ENCODE measurements around the gene LIPF. TPM values are rescaled to one million over a fixed set of nuclear protein-coding genes. Genes with fewer than 3 reads are reported as not detected.
A peak's percentile ranks its signal among the peaks of the same experiment; 100 is the strongest.
"Not testable (repeated sequence)": the region's sequence is repeated elsewhere in the genome, so short reads cannot be mapped to it uniquely, and the experiment has no call there.

Gene LIPF, protein sequence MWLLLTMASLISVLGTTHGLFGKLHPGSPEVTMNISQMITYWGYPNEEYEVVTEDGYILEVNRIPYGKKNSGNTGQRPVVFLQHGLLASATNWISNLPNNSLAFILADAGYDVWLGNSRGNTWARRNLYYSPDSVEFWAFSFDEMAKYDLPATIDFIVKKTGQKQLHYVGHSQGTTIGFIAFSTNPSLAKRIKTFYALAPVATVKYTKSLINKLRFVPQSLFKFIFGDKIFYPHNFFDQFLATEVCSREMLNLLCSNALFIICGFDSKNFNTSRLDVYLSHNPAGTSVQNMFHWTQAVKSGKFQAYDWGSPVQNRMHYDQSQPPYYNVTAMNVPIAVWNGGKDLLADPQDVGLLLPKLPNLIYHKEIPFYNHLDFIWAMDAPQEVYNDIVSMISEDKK
- polyA plus RNA-seq (ENCODE audit: insufficient read length in 4 of 4) = under 1 TPM; 0.11 to 0.47 (median 0.43) TPM

DNA sequence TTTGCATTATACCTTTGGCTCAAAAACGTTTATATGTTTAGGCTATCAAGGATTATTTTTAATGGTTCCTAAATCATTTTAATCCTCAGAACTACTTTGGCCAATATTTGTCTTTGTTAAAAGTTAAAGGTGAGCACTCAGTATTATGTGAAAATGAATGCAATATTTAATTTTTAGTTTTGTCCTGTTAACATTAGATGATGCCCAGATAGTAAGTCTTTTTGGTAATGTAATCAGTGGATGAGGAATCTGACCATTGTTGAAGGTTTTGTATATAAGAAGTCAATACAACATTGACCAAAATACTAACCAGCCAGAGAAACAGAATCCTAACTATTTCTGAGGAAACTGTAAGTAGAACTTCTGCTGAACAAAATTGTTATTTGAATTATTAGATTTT lies at the start of gene LIPF:
LIPF (plus strand) TSS at position 301 of the 400 bp plus-strand sequence. CDS start 2,856 bp downstream, outside the sequence.
- no peak for DNase-seq (ENCODE audit: low read depth in 4 of 4, low spot score in 2 of 4)

DNA sequence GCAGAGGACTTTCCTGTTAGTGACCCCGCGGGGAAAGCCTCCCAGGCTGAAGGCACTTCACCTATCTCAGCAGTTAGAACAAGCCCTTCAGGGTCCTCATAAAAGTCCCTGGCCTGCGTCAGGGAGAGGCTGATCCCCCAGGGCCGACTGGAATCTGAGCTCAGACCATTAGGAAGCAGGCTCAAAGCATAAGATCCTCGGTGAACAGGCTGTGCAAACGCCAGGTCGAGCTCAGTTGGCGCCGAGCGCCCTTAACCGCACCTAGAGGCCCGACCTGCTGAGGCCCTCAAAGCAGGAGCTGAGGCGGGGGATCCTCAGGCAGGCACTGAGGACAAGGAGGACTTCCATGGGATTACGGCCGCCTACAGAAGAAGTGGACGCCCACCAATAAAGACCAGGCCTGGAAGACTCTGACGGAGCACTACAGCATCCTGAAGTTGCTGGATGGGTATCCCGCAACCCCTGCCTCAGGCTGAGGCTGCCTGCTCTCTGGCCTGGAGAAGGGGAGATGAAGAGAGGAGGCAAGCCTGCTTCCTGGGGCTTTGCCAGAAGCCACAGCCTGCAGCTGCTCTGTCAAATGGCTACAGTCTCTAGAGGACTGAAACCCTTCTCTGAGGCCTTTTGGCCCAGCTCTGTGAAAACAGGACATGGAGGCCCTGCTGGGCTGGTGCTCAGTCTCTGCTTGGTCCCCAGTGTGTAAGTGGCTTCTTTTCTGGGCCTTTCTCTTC lies 47.8 kb upstream of the LIPF start:
- DNase-seq (ENCODE audit: low read depth in 4 of 4, low spot score in 2 of 4) = no peak

DNA sequence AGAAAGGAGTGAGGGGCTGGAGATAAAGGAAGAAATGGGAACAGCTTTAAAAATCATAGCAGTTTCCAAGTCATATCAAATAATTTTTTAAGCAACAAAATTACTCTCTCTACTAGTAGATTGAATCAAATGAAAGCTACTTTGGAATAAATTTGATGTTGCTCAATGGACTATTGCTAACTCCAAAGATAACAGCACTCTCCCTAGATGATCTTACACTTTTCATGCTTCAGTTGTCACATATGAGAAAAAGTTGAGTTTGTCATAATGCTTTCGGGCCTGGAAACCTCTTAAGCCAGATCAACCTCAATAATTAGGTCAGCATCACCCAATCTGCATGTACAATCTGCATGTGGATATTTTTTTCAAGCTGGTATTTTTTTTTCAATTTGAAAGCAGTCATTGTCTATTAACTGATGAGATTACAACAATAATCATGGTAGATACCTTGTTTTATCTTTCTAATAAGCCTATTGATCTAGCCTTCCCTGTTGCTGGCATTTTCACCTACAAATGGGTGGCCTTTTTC lies 46.4 kb upstream of the LIPF start:
- DNase-seq (ENCODE audit: low read depth in 4 of 4, low spot score in 2 of 4) = no peak

DNA sequence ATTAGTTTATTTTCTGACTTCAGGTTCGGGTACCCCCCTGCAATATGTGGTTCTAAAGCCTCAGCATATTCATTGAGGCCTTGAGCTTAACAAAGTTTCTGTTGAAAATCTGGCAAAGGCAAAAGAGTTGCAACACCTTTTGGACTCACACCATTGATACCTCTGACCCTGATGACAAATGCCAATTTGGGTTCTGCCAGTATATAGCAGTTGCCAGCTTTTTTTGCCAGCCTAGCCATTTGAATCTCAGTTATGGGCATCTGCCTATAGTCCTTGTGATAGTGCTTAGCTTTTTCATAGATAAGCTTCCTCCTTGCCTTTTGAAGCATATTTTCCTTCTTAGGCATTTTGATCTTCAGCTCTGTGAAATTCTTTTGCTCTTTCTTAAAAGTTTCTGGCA lies 45.7 kb upstream of the LIPF start:
- DNase-seq (ENCODE audit: low read depth in 4 of 4, low spot score in 2 of 4) = no peak

DNA sequence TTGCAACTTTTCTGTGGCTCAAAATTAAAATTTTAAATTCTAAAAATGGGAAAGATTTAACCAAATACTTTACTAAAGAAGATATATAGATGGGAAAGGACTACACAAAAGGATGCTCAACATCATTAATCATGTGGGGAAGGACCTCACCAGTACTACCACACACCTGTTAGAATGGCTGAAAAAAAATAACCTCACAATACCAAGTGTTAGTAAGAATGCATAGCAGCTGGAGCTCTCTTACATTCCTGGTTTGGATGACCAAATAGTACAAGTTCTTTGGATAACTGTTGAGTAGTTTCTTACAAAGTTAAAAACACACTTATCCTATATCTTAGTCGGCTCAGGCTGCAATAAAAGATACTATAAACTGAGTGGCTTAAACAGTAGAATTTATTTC lies 43.8 kb upstream of the LIPF start:
- no peak for DNase-seq (ENCODE audit: low read depth in 4 of 4, low spot score in 2 of 4)

DNA sequence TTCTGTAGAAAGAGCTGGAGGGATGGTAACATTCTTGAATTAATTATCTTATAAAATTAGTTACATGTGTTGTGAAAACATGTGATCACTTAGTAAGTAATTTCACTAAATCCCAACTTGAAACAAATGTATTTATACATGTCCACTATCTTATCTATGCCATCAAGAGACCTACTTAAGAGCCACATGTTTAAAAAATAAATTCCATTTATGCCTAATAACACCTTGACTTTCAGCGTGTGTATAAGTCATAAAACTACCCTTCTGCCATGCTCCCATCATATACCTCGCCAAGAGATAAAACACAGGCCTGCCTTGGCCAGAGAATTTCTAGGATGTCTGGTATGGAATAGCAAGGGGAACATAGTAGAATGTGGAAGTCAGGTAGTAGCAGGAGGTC lies 40.4 kb upstream of the LIPF start:
- no peak for DNase-seq (ENCODE audit: low read depth in 4 of 4, low spot score in 2 of 4)

DNA sequence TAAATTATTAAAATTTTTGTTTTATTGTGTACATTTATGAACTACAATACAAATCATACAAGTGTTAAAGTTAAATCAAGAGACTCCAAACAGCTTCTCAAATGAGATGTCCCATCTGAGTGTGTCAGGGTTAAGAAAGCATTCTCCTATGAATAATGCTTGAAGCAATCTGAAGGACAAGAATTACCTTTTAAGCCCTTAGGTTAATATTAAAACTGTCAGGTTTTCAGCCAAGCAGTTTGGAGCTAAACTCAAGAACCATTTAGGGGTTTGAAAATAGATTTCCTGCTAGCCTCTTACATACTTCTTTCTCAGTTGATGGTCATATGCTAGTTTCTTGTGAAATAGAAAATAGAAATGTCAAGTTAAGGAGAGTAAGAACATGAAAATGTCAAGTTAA lies 39.4 kb upstream of the LIPF start:
- no peak for DNase-seq (ENCODE audit: low read depth in 4 of 4, low spot score in 2 of 4)

DNA sequence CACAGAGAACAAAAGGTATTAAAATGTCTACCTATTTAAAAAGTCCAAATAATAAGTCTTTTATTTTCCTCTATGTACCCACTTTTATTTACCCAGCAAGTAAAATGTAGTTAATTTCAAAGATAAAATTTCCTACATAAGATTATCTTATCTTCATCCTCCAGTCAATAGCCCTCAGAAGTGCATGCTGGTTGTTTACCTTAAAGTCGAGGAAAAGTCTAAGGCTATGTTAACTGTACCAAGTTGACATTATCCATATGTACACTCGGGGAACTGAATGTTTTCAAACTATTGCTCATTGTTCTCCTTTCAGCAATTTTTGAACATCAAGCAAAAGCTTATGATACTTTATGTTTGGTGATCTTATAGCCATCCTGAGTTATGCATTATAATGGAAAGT lies 24.1 kb upstream of the LIPF start:
- DNase-seq (ENCODE audit: low read depth in 4 of 4, low spot score in 2 of 4) = no peak

DNA sequence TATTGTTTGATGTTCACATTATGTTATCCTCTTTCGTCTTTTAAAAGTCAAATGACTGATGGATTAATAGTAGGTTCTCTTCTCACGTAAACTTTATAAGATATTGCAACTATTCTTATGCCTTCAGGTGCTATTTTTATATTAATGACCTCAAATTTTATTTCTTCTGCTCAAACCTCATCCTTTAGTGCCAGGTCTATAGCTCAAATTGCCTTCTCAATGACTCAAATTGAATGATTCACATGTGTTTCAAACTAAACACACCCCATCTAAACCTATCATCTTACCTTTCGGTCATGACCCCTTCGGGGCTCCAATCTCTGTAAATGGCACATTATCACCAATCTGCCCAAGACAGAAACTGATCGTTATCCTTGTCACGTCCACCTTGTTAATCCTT lies 22.0 kb upstream of the LIPF start:
- DNase-seq (ENCODE audit: low read depth in 4 of 4, low spot score in 2 of 4) = no peak

DNA sequence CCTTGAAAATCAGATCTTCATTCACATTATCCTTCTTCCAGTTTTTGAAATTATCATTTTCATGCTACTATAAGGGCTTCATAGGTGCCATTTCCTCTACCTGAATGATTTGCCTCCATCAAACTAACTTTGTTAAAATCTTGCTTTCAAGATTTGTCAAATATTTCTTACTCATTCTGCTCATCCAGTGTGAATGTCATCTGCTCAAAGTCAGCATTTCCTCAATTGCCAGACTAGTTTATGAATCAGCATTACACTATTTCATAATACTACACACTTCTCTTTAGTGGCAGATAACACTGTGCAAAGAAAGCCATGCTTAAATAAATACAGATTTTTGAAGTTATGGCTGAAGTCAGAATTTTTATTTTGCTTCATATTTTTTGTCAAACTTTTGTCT lies 21.3 kb upstream of the LIPF start:
- no peak for DNase-seq (ENCODE audit: low read depth in 4 of 4, low spot score in 2 of 4)

DNA sequence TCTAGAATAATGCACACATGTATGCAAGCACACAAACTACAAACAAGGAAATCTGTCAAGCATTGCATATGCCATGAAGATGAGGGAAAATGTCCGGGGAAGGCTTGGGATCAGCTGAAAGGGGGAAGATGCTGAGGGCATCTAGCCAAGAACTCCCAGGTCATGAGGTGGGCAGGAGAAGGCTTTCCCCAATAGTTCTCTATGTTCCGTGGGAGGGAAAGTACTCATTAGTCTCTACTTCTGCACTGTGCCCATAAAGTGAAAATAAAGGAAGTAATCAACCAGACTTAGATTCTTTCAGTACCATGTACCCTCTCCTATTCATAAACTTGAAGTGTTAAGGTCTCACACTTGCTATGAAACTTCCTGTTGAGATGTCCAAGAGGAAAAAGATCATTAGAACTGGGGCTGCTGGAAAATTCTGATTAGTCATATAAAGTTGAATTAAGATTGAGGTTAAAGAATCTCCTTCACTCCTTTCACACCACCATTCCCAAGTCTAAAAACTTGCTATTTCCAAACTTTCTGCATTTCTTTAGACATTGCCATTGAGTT lies 17.1 kb upstream of the LIPF start:
- no peak for DNase-seq (ENCODE audit: low read depth in 4 of 4, low spot score in 2 of 4)

DNA sequence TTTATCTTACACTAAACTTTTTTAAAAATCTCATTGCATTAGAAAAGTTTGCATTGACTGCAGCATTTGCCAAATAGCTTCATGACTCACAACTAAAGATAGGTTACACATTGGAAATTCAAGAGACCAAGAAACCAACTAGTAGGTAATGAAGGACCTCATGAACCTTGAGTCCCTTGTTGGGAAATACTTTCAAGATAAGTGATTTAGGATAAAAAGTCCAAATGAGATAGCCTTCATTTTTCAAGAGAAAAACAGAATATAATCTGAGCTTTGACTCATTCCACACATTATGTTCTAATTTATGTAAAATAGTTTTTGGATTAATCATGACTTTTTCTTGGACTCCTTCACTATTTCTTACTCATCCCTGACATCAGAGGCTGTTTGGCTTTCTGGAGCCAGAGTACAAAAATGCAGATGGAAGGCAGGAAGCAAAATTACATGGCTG lies 13.1 kb upstream of the LIPF start:
- DNase-seq (ENCODE audit: low read depth in 4 of 4, low spot score in 2 of 4) = no peak

DNA sequence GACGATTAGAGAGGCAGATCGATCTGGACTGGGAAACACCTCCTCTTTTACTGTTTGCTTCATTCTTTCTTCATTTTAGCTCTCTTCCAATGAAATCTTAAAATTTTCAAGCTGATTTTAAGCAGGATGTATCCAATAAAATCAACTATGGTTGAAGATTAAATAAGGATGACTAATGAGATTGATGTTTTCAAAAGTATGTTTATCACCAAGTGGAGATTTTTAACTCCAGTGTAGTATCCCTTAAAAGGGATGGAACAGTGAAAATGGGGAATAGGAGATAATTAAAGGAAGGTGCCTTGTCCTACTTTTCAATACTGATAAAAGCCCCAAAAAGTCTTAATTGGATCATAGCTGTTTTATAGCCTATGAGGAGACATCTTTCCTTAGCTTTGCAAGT lies 11.6 kb upstream of the LIPF start:
- no peak for DNase-seq (ENCODE audit: low read depth in 4 of 4, low spot score in 2 of 4)

DNA sequence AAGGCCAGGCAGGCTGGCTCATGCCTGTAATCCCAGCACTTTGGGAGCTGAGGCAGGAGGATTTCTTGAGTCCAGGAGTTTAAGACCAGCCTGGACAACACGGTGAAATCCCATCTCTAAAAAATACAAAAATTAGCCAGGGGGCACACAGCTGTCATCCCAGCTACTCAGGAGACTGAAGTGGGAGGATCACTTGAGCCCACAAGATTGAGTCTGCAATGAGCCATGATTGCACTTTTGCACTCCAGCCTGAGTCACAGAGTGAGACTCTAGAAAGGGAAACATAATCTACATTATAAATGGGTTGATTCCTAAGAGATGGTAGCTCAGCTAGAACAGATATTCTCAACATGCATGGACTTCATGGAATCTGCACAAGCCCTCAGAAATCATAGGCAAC lies 6.3 kb upstream of the LIPF start:
- no peak for DNase-seq (ENCODE audit: low read depth in 4 of 4, low spot score in 2 of 4)

DNA sequence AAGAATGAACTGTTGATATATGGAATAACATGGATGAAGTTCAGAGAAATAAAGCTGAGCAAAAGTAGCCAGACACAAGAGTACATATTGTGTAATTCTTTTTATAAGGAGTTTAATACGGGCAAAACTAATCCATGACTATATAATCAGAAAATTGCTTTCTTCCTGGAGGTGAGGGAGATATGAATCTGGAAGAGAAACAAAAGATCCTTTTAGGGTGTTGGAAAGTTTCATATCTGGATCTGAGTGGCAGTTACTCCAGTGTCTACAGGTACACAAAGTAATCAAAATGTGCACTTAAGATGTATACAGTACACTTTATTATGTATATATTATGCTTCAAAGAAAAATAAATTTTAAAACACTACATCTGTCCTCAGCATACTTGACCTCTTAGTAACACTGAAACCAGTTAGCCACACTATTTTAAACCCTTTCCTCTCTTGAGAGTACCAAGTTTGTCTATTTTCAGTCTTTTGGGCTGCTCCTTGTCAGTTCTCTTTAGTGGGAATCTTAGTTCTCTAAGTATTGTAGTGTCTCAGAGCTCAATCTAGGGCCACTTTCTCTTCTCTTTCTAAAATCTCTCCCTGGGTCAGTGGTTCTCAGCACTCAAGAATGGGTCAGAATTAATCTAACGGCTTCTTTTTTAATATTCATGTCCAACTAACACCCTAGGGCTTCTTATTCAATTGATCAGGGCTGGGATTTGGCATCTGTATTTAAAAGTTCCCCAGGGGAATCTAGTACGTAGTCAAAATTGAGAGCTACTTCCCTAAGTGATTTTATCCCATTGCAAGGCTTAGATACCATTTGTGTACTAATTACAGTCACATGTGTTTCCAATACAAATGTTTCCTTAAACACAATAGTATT lies 4.3 kb upstream of the LIPF start:
- no peak for DNase-seq (ENCODE audit: low read depth in 4 of 4, low spot score in 2 of 4)

DNA sequence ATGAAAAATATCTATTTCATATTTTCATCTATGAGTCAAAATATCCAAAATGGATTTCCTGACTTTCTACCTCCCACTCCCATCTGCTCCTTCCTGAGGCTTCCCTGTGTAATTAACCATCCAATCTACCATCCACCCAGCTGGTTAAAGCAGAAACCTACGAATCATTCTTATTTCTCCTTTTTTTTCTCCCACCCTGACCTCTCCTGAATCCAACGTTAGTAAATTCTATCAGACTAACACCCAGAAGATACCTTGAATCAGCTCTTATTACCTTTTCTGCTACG lies 3.7 kb upstream of the LIPF start:
- no peak for DNase-seq (ENCODE audit: low read depth in 4 of 4, low spot score in 2 of 4)

DNA sequence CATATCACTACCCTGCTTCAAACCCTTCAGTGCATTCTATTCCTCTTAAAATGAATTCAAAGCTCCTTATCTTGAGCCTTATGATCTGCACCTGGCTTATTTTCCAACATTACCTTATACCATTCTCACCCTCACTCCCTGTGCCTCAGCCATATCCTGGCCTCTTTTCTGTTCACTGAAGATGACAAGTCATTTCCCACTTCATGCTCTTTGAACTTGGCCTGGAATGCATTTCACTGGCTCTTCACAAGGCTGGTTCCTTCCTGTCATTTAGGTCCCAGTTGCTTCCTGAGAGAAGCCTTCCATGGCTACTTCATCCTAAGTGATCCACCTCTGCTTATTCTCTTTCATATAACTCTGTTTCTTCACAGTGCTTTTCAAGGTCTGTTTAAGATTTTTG lies 3.2 kb upstream of the LIPF start:
- DNase-seq (ENCODE audit: low read depth in 4 of 4, low spot score in 2 of 4) = peak in 1 of 4 donors; percentile 3

DNA sequence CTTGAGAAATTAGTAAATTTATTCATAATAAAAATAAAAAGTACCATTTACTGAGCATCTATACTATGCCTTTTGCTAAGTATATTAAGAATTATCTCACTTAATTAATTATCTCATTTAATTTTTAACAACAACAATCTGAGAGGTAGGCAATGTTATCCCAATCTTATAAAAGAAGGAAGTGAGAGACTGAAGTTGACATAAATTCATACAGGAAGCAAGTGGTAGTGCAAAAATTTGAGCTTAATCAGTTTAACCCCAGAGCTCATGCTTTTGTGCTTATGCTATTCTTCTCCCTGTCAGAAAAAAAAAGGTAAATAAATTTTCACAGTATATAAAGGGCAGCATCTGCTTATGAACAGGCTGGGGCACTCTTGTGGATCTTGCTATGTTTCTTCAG lies 2.7 kb upstream of the LIPF start:
- DNase-seq (ENCODE audit: low read depth in 4 of 4, low spot score in 2 of 4) = no peak

DNA sequence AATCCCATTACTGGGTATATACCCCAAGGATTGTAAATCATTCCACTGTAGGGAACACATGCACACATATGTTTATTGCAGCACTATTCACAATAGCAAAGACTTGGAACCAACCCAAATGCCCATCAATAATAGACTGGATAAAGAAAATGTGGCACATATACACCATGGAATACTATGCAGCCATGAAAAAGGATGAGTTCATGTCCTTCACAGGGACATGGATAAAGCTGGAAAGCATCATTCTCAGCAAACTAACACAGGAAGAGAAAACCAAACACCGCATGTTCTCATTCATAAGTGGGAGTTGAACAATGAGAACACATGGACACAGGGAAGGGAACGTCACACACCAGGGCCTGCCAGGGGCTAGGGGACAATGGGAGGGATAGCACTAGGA lies 1.1 kb upstream of the LIPF start:
- not testable (repeated sequence) for DNase-seq (ENCODE audit: low read depth in 4 of 4, low spot score in 2 of 4)

DNA sequence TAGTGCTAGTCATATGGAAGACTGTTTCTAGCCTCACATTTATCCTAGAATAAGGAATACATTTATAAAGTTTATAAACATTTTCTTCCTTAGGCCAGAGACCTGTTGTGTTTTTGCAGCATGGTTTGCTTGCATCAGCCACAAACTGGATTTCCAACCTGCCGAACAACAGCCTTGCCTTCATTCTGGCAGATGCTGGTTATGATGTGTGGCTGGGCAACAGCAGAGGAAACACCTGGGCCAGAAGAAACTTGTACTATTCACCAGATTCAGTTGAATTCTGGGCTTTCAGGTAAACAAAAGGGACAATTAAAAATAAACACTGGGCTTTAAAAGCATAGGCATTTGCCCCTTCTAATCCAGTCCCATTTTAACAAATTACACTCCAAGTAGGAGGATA lies 4.2 kb downstream of the LIPF start:
- DNase-seq (ENCODE audit: low read depth in 4 of 4, low spot score in 2 of 4) = no peak

DNA sequence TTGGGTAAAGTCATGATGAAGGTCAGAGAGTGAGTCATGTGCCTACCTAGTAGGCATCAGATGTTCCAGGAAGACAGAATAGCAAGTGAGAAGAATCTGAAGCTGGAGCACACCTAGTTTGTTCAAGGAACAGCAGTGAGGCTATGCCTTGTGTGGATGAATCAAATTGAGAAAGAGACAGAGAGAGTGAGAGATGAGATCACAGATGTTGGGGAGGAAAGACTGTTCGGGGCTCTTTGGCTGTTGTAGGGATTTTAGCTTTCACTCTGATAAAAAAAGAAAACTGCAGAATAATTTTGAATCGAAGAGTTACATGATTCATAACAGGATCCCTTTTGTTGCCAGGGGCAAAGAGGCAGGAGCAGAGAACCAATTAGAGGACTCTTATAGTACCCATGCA lies 6.3 kb downstream of the LIPF start:
- no peak for DNase-seq (ENCODE audit: low read depth in 4 of 4, low spot score in 2 of 4)

Measured in left renal cortex interstitium (tissue), 4 donors.